NCI-H2171 (cell line): ENCODE data around the gene PDIK1L.

Source experiments
- DNase-seq: peaks from one replicate; lab custom pipeline; 2025; lab: John Stamatoyannopoulos, UW

Gene PDIK1L

GRCh38 chr1:26171084-26172072, 59.8 kb downstream of the PDIK1L start, which contains the start of gene ZNF593OS:
TSS of gene ZNF593OS (minus strand) at chr1:26171832. CDS start at chr1:26171661, 171 bp downstream.
- no peak for DNase-seq
